Embryonic facial prominence (tissue), 1 donor: ENCODE measurements around the gene EXOC8.
"Not testable (repeated sequence)": the region's sequence is repeated elsewhere in the genome, so short reads cannot be mapped to it uniquely, and the experiment has no call there.

ENCODE experiments used
- DNase-seq: peaks from one replicate; pipeline ENCODE4 v3.0.0-alpha.2; 2016; ENCODE audit errors: extremely low spot score

Gene EXOC8

DNA sequence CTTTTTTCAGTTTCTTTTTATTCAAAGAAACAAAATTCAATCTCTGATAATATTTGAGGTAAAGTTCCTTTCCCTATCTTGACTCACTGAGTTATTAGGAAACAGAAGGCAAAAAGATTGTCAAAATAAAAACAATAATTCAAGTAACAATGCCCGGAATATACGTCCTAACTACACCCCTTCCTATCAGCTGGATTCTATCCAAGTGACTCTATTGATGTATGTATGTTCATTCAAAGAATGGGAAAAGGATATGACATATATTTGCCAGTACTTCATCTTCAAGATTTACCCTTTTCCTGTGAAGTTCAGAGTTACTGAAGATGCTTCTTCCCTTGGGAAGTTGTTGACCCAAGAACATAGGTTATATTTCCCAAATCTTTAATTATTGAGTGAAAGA is 14.2 kb upstream of the EXOC8 start:
- DNase-seq = no peak

DNA sequence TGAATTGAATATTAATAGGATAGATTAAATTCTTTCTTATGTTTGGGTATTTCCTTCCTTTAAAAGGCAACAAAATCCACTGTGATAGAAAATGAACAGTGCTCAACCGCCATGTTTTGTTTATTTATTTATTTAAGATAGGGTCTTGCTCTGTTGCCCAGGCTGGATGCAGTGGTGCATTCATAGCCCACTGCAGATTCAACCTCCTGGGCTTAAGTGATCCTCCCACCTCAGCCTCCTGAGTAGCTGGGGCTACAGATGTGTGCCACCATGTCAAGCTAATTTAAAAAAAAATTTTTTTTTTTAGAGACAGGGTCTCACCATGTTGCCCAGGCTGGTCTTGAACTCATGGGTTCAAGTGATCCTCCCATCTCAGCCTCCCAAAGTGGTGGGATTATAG is 11.2 kb upstream of the EXOC8 start:
- DNase-seq = not testable (repeated sequence)

DNA sequence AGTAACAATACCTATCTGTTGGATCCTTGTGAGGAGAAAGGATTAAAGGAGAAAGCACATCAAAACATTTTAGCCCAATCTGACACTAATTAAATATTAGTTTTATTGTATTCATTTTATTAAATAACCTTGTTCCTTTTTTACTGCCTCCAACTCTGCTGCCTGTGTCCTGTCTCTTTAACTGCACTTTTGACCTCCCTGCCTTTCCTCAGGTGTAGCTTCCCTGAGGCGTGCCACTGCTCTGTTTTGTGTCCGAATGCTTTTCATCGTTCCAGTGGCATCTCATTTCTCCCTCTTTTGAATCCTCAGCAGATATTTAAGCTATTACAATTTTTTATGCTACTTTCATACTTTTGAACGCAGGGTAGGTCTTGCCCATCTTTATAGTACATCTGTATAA is 10.8 kb upstream of the EXOC8 start:
- DNase-seq = no peak

DNA sequence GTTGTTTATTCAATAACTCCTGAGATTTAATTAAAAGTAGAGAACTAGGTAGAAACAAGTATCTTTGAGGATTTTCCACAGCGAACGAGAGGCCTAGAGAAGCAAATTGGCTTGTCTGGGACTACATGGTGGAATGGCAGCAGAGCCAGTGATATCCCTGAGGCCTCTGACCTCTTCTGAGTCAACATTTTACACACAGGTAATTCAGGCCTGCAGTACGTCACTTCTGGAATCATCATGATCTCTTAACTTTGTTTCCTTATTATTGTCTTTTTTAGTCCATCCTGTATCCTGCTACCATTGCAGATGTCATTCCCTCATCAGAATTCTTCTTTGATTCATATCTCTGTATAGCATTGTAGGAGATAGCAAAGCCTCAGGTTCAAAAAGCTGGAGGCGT is 10.3 kb upstream of the EXOC8 start:
- DNase-seq = no peak

DNA sequence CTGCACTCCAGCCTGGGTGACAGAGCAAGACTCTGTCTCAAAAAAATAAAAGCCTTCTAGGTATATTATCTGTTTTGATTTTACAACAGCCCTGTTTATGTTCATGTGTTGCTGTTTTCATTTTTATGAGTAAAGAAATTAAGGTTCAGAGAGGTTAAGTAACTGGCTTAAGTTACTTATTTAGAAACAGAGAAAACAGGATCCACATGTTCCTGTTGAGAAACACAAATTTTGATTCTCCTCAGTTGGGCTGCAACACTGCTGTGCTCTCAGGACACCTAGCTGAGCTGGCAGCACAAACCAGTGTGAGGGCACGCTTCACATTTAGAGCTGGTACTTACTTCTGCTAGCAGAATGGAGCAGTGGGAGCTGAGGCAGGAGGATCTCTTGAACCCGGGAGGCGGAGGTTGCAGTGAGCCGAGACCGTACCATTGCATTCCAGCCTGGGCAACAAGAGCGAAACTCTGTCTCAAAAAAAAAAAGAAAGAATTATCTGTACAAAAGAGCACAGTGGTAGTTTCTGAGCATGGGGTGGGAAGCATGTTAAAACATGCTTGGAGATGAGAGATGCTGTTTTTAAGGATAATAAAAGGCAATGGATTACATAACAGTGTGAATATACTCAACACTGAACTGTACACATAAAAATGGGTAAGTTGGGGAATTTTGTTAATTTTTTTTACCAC is 2.8 kb upstream of the EXOC8 start:
- DNase-seq = no peak

DNA sequence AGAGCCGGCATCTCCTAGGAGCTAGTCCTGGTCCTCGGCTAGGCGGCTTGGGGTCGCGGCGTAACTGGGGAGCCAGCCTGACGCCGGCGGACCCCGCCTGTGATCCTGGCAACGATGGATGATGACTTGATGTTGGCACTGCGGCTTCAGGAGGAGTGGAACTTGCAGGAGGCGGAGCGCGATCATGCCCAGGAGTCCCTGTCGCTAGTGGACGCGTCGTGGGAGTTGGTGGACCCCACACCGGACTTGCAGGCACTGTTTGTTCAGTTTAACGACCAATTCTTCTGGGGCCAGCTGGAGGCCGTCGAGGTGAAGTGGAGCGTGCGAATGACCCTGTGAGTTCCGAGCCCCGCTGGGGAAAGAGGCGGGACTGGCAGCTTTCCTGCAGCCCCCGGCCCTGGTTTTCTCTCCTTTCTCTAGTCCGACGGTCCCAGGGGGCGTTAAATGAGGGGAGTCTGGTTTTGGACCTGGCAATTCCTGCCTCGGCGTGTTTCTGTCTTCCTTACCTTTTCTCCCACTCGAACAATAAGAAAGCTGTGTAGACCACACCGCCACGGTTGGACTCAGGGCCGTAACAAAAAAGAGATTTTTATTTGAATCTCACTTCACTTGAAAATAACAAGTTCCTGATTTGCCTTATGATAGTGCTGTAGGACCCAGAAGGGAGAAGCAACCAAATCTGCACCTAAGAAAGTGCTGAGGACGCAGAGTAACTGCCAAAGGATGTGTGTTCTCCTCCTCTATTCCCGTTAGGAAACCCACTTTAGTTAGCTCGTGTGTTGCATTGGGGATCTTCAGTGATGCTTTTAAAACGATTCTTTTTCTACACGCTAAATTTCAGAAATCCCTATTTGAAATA is 847 bp upstream of the EXOC8 start, which contains the start of gene SPRTN:
TSS of gene SPRTN (plus strand) at position 24 of the 859 bp plus-strand sequence. CDS start at position 115, 91 bp downstream.
- DNase-seq = no peak

GRCh38 chr1:231337043-231337471 is 595 bp downstream of the EXOC8 start:
- no peak for DNase-seq

DNA sequence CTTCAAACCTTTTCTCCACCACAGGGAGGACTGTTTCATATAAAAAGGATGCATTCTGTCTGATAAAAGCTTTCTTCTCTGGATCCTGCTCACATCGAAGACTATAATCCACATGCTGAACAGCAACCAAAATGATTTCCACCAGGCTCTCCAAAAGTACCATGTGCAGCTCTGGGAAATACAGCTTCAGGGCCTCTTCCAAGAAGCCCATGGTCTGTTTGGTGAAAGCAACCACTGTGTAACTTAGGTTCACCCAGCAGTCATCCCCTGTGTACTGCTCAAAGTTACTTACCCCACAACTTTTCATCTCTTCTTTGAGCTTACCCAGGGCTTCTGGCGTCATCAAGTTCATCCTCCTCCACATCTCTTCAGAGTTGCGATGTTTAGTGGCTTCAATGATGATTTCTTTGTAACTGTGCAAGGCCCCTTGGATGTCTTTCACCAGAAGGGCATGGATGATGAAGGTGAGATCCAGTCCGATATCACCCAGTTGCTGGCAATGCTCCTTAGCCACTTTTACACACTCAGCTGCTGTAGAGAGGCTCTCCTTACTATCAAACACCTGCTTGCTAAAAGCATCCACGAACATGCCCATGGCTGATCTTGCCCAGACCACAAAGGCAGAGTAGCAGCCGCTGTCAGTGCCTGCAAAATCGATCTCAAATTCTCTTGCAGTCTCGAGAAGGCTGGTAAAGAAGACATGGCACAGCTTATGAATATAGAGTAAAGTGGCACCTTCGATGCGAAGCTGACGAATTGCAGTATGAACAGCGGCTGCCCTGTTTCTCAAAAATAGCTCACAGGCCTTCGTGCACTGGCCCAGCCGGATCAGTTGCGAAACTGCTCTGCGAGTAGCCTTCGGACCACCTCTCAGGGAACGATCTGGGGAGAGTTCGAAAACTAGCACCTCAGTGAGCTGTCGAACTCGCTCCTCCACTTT is 1.7 kb downstream of the EXOC8 start:
- no peak for DNase-seq

GRCh38 chr1:231334952-231335351 is 2.7 kb downstream of the EXOC8 start:
- no peak for DNase-seq

- no peak for DNase-seq
These were observed 3.5 kb downstream of the EXOC8 start for GRCh38 chr1:231334079-231334666.

DNA sequence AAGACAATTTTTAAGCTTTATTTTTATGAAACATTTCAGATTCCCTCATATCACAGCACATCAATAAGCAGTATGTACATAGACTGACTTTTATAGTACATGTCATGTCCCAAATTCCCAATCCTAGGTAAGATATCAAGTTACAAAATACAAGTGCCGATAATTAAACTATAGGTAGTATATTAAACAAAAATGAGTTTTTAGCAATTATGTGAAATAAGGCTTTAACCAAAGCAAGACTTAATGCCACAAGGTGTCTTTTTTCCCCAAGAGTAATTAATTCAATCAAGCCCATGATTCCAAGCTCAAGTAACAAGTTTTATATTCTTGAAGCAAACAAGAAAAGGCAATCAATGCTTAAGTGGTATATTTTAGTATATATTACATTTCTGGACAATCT is 4.9 kb downstream of the EXOC8 start:
- no peak for DNase-seq

DNA sequence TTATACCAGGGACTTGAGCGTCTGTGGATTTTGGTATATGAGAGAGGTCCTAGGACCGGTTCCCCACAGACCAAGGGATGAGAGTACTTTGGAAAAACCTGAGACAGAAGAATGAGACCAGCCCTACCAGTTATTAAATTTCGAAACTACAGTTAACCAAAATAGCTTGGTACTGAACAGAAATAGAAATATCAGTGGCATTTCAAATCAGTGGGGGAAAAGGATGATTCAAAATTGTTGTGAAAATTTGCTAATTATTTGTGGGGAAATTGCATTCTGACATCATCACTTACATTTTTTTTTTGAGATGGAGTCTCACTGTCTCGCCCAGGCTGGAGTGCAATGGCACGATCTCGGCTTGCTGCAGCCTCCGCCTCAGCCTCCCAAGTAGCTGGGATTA is 8.2 kb downstream of the EXOC8 start:
- DNase-seq = no peak

DNA sequence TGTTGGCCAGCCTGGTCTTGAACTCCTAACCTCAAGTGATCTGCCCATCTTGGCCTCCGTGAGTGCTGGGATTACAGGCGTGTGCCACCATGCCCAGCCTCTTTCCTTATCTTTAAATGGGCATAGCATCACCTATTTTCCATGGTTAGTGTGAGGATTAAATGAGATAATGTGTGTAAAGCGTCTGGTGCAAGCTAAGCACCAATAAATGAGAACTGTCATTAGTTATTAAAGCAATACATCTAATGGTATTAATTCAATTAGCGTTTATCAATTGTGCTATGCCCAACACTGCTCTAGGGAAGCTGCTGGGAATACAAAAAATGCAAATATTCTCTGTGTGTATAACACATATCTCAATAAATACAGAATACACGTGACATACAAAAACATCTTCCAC is 10.0 kb downstream of the EXOC8 start:
- DNase-seq = no peak

DNA sequence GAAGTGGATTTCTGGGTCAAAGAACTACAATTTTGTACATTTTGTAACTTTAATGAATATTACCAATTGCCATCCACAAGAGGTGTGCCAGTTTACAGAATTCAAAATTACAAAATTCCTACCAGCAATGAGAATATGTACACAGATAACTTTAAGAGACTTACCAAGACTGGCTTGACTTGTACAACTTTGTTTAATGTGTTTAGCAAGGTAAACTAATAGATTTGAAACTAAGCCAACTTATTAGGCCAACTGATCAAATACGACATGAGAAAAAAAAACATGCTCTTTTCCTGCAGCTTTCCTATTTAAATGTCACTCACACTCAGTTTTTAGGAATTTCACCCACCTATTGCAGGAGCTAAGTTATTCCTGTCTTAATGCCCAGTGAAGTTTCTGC is 11.4 kb downstream of the EXOC8 start:
- no peak for DNase-seq

DNA sequence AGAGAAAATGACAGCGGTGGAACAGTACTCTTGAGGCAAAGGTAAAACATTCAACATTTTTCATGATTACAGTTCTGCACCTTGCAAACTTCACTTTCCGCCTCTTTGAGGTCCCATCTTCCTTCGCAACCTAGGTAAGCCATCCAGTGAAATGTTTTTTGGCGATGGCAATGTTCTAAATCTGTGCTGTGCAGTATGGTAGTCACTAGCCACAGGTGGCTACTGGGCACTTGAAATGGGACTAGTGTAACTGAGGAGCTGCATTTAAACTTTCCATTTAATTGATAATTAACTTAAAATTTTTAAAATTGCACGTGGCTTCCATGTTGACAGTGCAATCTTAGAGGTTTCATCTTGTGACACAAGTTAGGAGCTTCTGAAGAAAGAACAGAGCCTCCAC is 13.0 kb downstream of the EXOC8 start:
- no peak for DNase-seq

DNA sequence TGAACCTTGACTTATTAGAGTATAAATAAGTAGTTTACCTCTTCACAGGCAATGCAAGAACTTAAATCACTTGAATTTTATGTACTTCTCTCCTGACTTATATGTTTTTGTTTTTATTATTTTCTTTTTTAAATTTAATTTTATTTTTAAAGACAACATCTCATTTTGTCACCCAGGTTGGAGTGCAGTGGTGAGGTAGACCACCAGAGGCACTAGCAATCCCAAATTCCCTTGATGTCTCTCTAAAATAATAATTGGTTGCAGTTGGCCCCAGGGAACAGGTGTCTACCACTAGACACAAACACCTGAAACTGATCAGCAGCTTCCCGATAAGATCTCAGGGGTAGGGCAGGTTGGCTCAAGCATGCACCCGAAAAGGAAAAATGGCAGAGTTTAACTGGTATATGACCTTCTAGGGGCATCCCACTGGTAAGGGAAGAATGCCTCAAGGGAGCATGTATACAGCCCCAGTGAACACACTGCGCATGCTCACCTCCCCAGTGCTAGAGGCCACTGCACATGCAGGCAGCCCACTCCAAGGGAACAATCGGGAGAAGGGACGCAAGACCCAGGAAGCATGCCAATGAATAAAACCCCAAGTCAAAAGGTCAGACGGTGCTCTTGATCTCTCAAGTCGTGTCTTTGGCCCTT is 14.6 kb downstream of the EXOC8 start:
- no peak for DNase-seq

- DNase-seq = no peak
These were observed 18.6 kb downstream of the EXOC8 start for GRCh38 chr1:231319080-231319479.

DNA sequence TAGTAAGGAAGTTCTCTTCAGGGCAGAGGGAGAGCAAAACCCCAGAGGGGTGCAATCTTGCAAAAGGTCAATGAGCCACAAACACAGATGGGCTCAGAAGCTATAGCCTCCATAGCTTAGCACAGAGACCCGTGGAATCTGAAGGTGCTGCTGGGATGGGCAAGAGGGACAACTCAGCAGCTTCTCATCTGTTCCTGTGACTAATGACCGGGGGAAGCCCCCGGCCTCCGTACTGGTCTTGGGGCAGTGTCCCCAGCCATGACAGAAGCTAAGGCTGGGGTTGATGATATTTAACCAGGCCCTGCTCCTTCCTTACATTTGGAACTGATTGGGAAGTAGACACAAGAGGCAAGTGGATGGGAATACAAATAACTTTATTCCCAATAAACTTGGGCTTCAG is 19.1 kb downstream of the EXOC8 start:
- no peak for DNase-seq

DNA sequence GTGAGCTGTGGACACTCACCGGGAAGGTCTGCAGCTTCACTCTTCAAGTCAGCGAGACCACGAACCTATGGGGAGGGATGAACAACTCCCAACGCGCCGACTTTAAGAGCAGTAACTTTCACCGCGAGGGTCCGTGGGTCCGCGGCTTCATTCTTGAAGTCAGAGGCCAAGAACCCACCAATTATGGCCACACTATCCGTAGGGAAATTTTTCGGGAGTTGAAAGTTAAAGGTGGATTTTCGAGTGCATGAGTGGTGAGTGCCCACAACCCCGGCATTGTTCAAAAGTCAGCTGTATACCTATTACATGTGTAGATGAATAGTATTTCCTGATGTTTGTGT is 19.7 kb downstream of the EXOC8 start:
- no peak for DNase-seq

GRCh38 chr1:231317306-231318014 is 20.2 kb downstream of the EXOC8 start:
- DNase-seq = no peak

DNA sequence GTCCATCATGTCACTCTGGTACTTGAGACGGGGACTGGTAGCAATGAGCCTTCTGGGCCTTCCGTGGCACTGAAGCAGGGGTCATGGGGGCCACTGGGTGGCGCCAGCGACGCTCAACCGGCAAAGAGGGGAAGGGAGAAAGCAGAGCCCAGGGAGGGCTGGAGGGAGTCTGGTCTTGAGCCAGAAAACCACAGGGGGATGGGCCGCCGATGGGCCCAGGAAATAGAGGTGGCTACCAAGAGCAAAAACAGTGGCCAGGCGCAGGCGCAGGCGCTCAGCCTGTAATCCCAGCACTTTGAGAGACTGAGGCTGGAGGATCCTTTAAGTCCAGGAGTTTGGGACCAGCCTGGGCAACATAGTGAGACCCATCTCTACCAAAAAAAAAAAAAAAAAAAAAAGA is 21.8 kb downstream of the EXOC8 start:
- DNase-seq = no peak
